ENCODE measurements around the gene POP5.
A peak's percentile ranks its signal among the peaks of the same experiment; 100 is the strongest.

POP5 gene

DNA sequence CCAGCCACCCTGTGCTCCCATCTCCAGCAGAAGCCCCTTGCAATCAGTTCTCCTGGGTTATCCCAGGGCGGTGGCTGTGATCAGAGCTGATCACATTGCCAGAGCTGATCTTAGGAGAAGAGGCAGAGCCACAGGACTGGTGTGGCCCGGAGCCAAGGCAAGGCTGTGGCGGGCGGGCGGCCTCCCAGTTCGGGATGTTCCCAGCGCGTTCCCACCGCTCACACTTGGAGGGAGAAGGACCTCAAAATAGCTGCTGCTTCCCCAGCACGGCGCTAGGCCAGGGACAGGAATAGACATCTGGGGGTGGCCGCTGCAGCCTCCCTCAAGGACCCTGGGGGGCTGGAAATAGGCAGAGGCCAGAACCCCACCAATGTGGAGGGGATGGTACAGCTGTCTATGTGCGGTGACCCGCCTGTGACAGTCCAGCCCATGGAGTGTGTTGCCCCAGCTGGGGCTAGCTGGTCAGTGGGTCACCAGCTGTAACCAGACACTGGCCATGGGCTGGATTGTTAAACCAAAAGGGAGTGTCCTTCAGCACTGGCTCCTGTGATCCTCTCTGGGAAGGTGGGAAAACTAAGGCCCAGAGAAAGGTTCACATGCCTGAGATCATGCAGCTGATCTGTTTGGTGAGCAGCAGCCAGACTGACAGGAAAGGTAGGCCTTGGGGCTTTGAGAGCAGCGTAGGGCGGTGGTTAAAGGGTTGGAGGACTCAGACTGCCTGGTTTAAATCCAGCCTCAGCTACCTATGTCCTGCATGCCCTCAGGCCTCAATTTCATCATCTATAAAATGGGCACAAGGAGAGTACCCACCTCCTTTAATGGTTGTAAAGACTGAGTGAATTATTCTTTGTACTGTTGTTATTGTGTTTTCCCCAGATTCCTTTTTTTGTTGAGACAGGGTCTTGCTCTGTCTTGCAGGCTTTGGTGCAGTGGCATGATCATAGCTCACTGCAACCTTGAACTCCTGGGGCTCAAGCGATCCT, 8.0 kb upstream of the POP5 start:
- DNase-seq = no peak

DNA sequence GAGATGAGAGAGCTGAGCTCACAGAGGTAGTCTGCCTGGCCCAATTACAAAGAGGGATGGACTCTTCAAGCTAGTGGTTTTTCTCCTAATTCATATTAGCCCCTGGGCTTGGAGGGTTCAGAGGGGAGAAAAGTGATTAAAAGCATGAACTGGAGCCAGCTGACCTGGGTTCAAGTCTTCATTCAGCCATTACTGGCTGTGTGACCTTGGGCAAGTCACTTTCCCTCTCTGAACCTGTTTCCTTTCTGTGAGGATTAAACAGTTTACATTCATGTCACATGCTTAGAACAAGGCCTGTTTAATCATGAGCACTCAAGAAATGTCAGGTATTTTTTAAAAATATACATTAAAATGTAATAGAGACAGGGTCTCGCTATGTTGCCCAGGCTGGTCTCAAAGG, 7.2 kb upstream of the POP5 start:
- no peak for DNase-seq

DNA sequence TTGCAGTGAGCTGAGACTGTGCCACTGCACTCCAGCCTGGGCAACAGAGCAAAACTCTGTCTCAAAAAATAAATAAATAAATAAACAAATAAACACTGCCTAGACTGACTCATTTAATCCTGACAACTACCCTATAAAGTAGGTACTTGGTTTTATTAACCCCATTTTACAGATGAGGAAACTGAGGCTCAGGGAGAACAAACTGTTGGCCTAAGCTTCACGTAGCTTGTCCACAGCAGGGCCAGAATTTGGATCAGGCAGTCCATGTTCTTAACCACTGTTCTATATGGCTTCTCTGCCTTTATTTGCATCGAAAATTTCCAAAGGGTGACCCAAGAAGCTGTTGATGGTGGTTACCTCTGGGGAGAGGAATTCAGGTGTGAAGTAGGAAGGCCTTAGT, 5.7 kb upstream of the POP5 start:
- DNase-seq = no peak

DNA sequence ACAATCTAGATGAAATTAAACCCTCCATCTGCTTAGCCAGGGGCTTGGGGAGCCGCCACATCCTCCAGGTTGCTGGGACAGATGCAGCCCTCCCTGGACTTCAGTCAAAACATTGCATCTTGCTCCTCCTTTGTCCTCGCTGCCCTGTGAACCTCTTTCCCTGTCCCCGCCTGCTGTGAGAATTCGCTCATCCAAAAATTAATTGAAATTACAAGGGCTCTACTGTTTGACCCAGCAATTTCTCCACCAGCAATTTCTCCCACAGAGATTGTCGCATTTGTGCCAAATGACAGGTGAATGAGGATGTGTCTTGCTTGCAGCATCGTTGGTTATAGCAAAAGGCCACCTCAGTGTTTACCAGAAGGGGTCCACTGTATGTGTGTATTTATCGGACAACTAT, 5.0 kb upstream of the POP5 start:
- DNase-seq = no peak

DNA sequence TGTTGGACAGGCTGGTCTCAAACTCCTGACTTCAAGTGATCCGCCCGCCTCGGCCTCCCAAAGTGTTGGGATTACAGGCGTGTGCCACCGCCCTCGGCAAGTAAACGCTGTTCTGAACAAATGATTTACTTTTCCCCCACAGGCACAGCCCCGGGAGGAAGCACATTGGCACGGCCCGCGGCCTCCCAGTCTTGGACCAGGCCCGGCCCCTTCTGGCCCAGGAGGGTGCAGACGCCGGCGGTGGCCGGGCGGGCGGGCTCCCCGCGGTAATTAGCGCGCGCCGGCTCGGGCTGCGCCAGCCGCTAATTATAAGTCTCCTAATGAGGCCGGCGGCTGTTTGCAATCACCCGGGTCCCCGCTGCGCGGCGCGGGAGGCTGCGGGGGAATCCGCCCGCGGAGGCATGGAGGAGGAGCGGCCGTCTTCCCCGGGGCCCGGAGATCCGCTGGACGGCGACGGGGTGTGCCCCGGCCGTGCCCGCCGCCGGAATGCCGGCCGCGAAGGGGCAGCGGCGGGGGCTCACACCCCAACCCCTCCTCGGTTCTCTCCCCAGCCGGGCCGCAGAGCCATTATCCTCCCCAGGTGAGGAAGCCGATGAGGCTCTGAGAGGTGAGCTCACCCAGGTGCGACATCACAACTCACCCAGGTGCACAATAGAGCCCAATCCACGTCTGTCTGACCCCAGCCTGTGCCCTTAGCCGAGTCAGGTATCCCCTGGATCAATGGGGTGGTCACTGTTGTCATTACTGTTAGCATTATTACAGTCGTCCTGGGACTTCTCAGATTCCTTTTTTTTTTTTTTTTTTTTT, 3.3 kb upstream of the POP5 start:
- no peak for DNase-seq

DNA sequence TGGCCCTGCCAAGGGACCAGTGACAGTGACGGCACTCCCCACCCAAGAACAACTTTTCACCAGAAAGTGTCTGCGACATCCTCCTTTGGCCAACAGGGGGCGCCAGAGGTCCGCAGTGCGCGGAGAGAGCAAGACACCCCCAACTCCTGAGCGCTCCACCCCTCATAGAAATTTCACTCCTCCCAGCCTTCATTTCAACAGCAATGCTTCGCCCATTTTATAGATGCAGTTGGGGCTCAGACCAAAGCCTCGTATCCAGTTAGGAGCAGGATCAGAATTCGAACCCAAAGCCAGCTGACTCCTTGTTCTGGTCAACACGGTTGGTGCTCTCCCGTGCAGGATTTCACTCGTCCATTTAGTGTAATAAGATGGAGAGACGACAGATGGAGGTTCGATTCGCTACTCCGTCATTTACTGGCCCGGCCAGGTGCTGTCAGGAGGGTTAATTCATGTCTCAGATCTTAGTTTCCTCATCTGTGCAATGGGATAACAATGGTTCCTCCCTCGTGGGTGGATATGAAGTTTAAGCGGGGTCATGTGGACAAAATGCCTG, 2.4 kb upstream of the POP5 start:
- DNase-seq = peak; percentile 12

DNA sequence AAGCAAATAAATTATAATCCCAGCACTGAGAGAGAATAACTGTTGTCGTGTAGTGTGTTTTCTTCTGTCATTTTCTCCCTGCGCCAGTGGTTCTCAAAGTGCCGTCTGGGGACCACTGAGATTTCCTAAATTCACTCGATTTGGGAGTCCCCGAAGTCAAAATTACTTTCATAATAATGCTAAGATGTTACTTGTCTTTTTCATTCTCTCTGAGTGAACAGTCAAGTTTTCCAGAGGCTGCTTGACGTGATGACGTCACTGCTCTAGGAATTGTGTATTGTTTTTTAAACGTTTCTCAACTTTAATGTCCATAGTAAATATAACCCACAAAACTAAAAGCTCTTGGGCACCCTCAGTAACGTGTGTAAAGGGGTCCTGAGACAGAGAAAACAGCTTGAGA, 796 bp upstream of the POP5 start:
- no peak for DNase-seq

DNA sequence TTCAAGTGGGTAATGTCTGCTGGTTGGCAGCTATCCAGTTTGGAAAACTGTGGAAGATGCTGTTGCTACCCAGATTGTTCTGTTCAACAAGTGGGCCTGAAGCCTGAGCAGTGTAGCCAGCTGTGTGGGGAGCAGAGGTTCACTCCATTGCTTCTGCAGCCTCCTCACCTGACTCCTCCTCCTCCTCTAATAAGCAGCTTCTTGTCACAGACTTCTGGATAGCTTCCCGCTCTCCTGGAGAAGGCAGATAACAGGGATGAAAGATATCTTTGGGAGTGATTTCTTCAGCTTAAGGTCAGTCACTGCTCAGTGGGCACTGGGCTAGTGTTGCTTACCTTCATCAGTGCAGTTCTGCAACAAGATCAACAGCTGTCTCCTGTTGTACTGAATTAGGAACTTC, 2.0 kb downstream of the POP5 start:
- no peak for DNase-seq

DNA sequence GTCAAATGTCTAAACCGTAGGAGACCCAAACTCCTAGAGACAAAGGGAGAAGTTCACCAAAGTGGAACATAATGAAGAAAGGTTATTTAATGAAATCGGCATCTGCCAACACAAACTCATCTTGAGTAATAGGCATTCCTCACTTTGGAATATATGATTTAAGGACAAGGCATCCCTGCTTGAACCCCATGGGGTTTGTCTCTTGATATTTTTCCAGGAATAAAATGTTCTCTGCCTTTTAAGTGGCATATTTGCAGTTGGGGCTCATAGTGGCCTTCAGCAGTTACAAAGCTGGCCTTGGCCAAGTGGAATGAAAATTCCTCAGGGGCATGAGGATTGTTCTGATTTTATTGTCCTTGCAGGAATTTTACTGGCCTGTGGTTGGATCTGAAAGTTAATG, 7.1 kb downstream of the POP5 start:
- no peak for DNase-seq

DNA sequence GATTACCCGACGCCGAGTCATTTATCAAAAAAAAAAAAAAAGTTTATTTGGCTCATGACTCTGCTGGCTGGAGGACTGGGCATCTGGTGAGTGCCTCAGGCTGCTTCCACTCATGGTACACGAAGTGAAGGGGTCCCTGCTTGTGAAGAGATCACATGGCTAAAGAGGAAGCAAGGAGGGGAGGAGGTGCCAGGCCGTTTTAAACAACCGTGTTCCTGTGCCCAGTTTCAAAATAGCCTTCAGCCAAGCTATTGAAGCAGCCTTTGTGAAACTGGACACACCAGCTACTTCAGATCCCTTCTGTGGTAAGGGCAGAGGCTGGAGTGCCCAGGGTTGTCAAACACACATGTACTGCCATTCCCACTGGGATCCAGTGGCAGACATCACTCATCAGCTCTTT, 7.6 kb downstream of the POP5 start:
- DNase-seq = no peak

DNA sequence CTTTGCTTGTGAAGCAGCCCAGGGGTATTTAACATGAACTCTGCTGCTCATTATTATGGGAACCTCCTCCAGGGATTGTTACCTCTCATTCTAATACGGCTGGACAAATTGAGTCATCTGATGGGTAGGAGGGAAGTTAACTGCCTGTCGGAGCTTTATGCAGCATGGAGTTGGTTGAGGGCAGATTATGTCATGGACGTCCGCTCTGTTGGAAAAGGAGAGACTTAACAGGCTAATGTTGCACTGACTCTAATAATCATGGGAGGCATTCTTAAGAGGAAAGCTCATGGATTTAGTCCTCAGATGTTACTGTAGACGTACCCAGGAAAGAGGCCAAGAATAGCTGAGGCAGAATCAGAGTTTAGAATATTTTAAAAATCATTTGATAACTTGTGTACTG, 9.9 kb downstream of the POP5 start:
- DNase-seq = no peak

DNA sequence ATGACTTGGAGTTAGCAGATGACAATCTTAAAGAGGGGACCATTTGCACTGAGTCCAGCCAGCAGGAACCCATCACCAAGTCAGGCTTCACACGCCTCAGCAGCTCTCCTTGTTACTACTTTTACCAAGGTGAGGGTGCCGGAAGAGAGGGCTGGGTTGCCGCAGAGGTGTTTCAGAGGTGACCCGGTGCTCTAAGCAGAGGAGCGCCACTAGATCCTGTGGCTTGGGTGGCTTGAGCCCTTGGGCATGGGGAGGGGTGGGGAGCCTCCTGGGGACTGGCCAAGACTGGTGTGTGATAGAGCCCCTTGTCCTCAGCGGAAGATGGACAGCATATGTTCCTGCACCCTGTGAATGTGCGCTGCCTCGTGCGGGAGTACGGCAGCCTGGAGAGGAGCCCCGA, 17.7 kb downstream of the POP5 start:
- no peak for DNase-seq

DNA sequence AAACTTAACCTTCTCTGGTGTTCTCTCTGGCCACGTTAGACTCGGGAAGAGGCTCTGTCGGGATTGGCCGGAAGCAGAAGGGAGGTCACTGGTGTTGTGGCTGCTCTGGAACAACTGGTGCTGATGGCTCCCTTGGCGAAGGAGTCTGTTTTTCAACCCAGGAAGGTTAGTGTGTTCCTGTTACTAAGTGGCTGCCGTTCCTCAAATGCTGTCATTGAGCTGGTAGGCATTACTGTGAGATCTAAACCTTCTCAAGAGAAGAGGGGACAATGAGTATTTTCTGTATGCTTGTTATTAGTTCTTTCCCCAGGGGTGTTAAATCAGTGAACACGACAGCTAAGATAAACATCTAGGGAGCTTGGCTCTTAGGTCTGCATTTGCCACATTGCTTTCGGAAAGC, 18.3 kb downstream of the POP5 start:
- DNase-seq = no peak

DNA sequence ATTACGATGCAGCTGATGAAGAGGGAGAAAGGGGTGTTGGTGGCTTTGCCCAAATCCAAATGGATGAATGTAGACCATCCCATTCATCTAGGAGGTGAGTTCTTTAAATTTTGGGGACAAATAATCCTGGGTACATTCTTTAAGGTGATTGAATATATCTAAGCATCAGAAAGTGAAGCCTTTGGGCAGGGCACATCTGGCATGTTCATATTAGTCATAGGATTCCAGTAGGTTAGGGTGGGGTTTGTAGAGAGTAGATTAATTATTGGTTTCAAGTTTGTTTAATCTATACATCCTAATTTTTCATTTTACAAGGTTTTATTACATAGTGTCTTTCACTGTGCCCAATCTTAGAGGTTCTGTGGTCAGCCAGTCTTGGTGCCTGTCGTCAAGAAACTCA, 23.6 kb downstream of the POP5 start:
- no peak for DNase-seq

DNA sequence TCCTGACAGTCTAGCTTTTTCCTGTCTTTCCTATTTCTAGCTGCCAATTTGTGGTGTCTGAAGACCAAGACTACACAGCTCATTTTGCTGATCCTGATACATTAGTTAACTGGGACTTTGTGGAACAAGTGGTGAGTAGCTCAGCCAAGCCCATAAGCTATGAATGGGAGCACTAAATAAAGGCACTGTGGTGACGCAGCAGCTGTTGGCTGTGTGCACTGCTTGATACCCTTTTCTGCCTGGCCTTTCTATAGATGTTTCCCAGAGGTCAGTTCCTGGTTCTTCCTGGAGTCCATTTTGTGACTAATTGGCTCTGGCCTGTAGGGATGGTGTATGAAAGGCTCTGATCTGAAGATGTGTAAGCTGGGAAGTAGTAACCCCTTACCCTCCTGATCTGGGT, 26.5 kb downstream of the POP5 start:
- DNase-seq = no peak

DNA sequence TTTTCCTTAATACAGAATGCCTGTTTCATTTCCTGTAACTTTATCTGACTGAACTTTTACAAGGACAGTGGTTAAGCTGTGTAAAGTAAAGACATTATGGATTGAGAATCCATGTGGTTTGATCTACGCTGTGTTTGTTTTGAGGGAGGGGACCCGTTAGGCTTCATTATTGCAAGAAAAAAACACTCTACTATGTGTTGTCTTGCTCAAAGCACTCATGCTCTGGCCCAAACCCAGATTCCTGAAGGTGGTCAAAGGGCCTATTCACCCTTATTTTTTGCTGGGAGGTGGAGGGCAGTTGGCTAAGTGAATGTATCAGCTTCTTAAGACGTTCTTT, 35.2 kb downstream of the POP5 start:
- no peak for DNase-seq

DNA sequence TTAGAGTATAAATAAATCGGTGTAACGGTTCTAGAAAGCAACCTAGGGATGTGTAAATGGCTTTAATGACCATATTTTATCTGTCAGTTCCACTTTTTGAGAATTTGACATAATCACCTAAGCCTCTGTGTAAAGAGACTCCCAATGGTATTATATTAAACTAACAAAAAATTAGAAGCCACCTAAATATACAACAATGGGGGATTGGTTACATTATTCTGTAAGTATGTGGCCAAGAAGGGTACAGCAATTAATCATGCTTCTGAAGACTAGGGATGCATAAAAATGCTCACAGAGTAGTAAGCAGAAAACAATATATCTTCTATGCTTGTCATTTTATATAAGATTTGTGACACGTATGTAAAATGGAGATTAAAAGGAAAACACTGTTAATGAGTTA, 36.5 kb downstream of the POP5 start:
- no peak for DNase-seq

DNA sequence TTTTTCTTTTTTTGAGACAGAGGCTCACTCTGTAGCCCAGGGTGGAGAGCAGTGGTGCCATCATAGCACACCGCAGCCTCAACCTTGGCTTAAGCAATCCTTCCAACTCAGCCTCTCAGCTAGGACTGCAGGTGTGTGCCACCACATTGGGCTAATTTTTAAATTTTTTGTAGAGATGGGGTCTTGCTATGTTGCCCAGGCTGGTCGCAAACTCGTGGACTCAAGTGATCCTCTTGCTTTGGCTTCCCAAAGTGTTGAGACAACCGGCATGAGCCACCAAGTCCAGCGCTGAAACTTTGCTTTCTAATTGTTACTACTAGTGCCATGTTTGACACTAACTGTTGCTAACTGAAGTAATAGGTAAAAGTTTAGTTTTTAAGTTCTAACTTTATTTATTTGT, 39.0 kb downstream of the POP5 start:
- no peak for DNase-seq

DNA sequence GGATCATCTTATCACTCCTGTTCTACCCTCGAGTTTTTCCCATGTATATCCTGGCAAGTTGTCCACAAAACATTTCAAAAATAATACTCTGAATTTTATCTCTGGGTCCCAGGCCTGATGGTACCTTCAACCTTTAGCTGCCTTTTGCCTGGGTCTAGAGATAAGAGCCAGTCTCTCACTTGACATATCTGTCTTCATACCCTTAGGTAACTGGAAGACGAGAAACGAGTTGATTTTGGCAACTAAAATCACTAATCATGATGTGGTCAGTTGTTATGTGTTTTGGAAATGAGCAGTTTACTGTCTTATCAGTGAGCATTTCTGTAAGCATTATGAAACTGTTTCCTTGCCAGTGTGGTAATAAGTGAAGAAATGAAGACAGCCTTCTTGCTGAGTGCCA, 40.8 kb downstream of the POP5 start:
- DNase-seq = no peak

DNA sequence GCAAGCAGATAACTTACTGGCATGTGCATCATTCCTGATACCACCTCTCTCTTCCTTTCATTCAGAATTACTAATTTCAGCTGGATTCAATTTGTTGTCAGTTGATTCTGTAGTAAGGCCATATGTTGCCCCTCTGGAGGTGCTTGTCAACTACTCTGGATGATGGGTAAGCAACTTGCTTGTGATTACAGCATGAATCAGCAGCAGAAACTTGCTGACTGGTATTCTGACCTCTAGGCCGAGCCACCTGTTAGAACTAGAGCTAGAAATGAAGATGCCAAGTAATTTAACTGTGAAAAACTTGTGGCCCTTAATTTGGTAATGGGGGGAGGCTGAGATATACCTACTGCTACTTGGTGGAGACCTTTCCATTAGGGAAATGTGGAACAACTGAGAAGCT, 41.9 kb downstream of the POP5 start:
- no peak for DNase-seq

DNA sequence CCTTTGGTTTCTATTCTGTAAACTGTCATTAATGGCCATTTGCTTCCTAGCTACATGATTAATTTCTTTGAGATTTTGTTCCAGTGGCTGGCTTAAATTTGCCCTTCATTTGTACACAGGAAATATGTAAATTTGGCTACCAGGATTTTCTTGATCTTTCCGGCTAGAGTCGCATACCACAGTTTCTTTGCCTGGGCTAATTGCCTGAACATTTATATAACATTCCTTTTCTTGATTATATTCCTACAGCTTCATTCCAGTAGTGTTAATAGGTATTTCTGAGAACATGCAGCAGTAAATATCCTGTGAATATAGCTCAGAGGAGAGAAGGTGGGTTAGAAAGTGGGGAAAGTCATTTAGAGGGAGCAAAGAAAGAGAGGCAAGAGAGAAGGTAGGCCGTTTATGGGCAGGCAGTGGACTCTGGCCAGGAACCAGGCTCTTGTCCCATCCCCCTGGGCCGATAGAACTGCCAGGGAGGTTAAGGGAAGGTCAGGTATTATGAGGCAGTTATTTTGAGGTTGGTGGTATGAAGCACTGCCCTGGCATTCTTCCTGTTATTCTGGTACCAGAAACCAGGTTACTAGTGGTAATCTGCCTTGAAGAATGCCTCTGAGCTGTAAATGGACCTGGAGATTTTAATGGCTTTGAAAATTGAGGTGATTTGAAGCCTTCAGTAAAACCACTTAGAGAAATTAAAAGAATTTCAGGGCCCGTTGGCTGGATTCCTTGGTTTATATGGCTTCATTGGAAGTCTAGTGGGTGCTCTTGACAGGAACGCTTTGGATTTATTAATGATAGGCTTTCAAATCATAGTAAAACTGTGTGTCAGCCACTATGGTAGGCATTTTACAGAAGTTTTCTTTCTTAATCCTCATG, 42.7 kb downstream of the POP5 start:
- peak; percentile 57 for DNase-seq

DNA sequence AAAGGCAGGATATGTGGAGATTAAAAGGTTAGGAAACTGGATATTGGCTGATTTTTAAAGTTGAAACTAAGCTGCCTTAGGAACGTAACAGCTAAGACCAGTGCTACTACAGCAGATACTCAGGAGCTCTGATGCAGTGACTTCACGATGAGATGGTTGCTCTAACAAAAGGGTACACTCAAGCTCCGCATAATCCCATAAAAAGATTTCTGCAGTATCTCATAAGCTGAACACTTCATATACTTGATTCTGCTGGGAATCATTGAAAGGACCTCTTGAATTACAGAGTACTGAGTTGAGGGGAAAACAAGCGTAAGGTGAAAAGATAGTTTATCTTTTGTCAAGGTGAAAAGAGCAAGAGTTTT, 43.4 kb downstream of the POP5 start:
- DNase-seq = no peak
